HCT116 (cell line): ENCODE measurements around the gene MAPK1IP1L.

Source experiments
- EZH2 ChIP-seq: fragments of 200-600 bp; sonication (generic); IDR thresholded peaks from 2 replicates; pipeline ENCODE4 v1.6.1; 2017; ENCODE audit warnings: antibody characterized with exemption, mixed run types
- POLR2AphosphoS5 ChIP-seq: IDR thresholded peaks from 2 replicates; pipeline ENCODE4 v1.6.1; 2011; ENCODE audit warnings: mild to moderate bottlenecking, low read depth, low read length, moderate library complexity
- TCF7L2 ChIP-seq: IDR thresholded peaks from 2 replicates; pipeline ENCODE4 v1.7.0; 2011; ENCODE audit warnings: borderline replicate concordance, inconsistent platforms; ENCODE audit not compliant: insufficient read depth, insufficient read length; ENCODE audit errors: extremely low read depth
- TF ChIP-seq, protein P1 (sequence below), 3 experiments: fragments of 200-600 bp in 1 of 3; sonication (generic) in 1 of 3; IDR thresholded peaks in 2 of 3; conservative IDR thresholded peaks in 1 of 3; 2 replicates each; pipeline ENCODE4 v1.5.1; 2012 to 2017; ENCODE audit warnings: low read depth in 2 of 3, low read length in 2 of 3, antibody characterized with exemption in 1 of 3, borderline replicate concordance in 1 of 3, control low read depth in 1 of 3, mild to moderate bottlenecking in 1 of 3, mixed read lengths in 1 of 3, mixed run types in 1 of 3, moderate library complexity in 1 of 3; ENCODE audit not compliant: insufficient read depth in 1 of 3
- TF ChIP-seq, protein P2 (sequence below): IDR thresholded peaks from 2 replicates; pipeline ENCODE4 v1.6.1; 2012; ENCODE audit warnings: low read depth

DNA sequence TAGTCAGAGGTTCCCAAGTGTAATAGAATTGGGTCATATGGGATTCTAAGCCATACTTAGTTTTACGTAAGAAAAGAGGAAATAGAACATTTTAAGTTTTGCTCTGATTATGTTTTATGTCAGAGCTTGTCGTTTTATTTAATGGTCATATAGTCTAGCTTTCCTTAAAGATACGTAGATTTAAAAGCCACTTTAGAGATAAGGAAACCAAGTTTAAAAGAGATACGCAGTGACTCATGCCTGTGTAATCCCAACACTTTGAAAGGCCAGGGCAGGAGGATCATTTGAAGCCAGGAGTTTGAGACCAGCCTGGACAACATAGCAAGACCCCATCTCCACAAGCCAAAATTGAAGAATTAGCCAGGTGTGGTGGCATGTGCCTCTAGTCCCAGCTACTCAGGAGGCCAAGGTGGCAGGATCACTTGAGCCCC, 19.5 kb downstream of the MAPK1IP1L start:
- no peak for TF ChIP-seq EZH2
- TF ChIP-seq, protein P1, sequence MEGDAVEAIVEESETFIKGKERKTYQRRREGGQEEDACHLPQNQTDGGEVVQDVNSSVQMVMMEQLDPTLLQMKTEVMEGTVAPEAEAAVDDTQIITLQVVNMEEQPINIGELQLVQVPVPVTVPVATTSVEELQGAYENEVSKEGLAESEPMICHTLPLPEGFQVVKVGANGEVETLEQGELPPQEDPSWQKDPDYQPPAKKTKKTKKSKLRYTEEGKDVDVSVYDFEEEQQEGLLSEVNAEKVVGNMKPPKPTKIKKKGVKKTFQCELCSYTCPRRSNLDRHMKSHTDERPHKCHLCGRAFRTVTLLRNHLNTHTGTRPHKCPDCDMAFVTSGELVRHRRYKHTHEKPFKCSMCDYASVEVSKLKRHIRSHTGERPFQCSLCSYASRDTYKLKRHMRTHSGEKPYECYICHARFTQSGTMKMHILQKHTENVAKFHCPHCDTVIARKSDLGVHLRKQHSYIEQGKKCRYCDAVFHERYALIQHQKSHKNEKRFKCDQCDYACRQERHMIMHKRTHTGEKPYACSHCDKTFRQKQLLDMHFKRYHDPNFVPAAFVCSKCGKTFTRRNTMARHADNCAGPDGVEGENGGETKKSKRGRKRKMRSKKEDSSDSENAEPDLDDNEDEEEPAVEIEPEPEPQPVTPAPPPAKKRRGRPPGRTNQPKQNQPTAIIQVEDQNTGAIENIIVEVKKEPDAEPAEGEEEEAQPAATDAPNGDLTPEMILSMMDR (IDR thresholded peaks at IDR 0.05 in 2 of 3, conservative IDR thresholded peaks at IDR 0.05 in 1 of 3; ENCODE audit: borderline replicate concordance in 1 of 3, insufficient read depth in 1 of 3, low read depth in 2 of 3, low read length in 2 of 3), result no peak
- no peak for TF ChIP-seq TCF7L2
- TF ChIP-seq, protein P2, sequence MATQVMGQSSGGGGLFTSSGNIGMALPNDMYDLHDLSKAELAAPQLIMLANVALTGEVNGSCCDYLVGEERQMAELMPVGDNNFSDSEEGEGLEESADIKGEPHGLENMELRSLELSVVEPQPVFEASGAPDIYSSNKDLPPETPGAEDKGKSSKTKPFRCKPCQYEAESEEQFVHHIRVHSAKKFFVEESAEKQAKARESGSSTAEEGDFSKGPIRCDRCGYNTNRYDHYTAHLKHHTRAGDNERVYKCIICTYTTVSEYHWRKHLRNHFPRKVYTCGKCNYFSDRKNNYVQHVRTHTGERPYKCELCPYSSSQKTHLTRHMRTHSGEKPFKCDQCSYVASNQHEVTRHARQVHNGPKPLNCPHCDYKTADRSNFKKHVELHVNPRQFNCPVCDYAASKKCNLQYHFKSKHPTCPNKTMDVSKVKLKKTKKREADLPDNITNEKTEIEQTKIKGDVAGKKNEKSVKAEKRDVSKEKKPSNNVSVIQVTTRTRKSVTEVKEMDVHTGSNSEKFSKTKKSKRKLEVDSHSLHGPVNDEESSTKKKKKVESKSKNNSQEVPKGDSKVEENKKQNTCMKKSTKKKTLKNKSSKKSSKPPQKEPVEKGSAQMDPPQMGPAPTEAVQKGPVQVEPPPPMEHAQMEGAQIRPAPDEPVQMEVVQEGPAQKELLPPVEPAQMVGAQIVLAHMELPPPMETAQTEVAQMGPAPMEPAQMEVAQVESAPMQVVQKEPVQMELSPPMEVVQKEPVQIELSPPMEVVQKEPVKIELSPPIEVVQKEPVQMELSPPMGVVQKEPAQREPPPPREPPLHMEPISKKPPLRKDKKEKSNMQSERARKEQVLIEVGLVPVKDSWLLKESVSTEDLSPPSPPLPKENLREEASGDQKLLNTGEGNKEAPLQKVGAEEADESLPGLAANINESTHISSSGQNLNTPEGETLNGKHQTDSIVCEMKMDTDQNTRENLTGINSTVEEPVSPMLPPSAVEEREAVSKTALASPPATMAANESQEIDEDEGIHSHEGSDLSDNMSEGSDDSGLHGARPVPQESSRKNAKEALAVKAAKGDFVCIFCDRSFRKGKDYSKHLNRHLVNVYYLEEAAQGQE, result no peak
- TF ChIP-seq POLR2AphosphoS5, result no peak
